ENCODE data around the gene NOC3L. TPM values are rescaled to one million over a fixed set of nuclear protein-coding genes. Genes with fewer than 3 reads are reported as not detected.
A peak's percentile ranks its signal among the peaks of the same experiment; 100 is the strongest.
"Not testable (repeated sequence)": the region's sequence is repeated elsewhere in the genome, so short reads cannot be mapped to it uniquely, and the experiment has no call there.

Gene NOC3L
- total RNA-seq = 10 to 100 TPM; 19.9 to 38.0 TPM

GRCh38 chr10:94362360-94363250, at the start of gene NOC3L:
Gene NOC3L, minus strand, starts transcription at chr10:94362939. Its CDS starts 101 bp downstream, at chr10:94362838.
- H3K4me1 Mint-ChIP-seq (ENCODE audit: low read depth in 2 of 2) = peaks cover 17 to 26% of the 10 kb centered on the region in 2 donors
- DNase-seq (ENCODE audit: low spot score) (peak; percentile 95), ATAC-seq (peak; percentile 99 to 100)
- peak within 1 kb of the TSS; percentile 78 to 91 for H3K27ac Mint-ChIP-seq
- peaks cover 13 to 20% of the 10 kb centered on the region in 2 donors for H3K27me3 Mint-ChIP-seq
- peak within 1 kb of the TSS; percentile 90 for H3K4me3 Mint-ChIP-seq
- H3K9me3 Mint-ChIP-seq = no peaks in the 10 kb centered on the region
- H3K36me3 Mint-ChIP-seq = peaks cover 30% of the 10 kb centered on the region

DNA sequence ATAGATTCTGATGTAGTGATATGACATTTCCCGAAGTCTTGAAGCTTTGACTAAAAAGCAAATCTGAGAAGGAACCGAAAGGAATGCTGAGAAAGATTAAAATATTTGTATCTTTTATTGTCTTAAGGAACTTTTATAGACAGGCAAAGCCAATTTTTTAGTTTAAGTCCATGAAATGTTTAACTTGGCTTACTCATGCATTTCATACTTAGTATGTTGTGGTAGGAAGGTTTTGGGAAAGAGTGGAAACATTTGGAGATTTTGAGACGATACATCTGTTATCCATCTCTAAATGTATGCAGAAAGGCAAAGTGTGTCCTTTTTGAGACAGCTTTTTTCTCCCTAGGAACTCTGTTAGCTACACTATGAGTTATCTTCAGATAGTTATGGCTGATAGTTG, 49.7 kb upstream of the NOC3L start:
- H3K36me3 Mint-ChIP-seq = no peaks in the 10 kb centered on the region
- ATAC-seq = no peak

GRCh38 chr10:94411304-94411703, 48.6 kb upstream of the NOC3L start:
- H3K4me1 Mint-ChIP-seq (ENCODE audit: low read depth in 2 of 2) = no peaks in the 10 kb centered on the region
- H3K27me3 Mint-ChIP-seq = peaks cover 24 to 29% of the 10 kb centered on the region in 2 donors
- DNase-seq (ENCODE audit: low spot score) = no peak
- no peak overlapping the region for H3K27ac Mint-ChIP-seq
- no peak overlapping the region for H3K4me3 Mint-ChIP-seq
- no peaks in the 10 kb centered on the region for H3K9me3 Mint-ChIP-seq
- H3K36me3 Mint-ChIP-seq = no peaks in the 10 kb centered on the region
- ATAC-seq = no peak

More for the DNA sequence above, 49.7 kb upstream of the NOC3L start:
- Mint-ChIP-seq H3K27me3 (peaks cover 21 to 22% of the 10 kb centered on the region in 2 donors), H3K27ac (no peak overlapping the region), H3K9me3 (no peaks in the 10 kb centered on the region), H3K4me1 (ENCODE audit: low read depth in 2 of 2) (no peaks in the 10 kb centered on the region), H3K4me3 (no peak overlapping the region)
- no peak for DNase-seq (ENCODE audit: low spot score)

- H3K27me3 Mint-ChIP-seq = peaks cover 23 to 38% of the 10 kb centered on the region in 2 donors
Measured at GRCh38 chr10:94409021-94409657, 46.4 kb upstream of the NOC3L start.

GRCh38 chr10:94407668-94408067, 44.9 kb upstream of the NOC3L start:
- H3K4me3 Mint-ChIP-seq = no peak overlapping the region
- H3K27me3 Mint-ChIP-seq = peaks cover 21 to 30% of the 10 kb centered on the region in 2 donors

More at GRCh38 chr10:94409021-94409657, 46.4 kb upstream of the NOC3L start:
- ATAC-seq = no peak
- Mint-ChIP-seq H3K9me3 (no peaks in the 10 kb centered on the region), H3K4me3 (no peak overlapping the region), H3K36me3 (no peaks in the 10 kb centered on the region), H3K4me1 (ENCODE audit: low read depth in 2 of 2) (no peaks in the 10 kb centered on the region), H3K27ac (no peak overlapping the region)
- DNase-seq (ENCODE audit: low spot score) = no peak

DNA sequence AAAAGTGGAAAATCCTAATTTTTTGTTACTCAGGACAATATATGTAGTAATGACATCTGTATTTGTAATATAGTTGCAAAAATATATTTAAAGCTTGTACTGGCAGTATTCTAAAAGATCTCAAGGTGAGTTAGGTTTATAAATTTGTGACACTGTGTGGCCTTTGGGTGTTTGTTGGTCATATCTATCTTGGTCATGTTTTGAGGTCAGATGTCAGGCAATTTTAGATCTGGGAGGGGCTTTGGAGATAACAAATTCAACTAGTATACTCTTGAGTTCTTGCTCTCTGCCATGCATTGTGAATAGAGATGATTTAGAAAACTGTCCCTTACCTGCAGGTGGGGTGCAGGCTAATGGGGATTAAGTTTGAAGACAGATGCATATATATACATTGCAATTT, 42.7 kb upstream of the NOC3L start:
- H3K36me3 Mint-ChIP-seq = no peaks in the 10 kb centered on the region
- no peak overlapping the region for H3K27ac Mint-ChIP-seq
- H3K27me3 Mint-ChIP-seq = peaks cover 30 to 46% of the 10 kb centered on the region in 2 donors
- no peak for DNase-seq (ENCODE audit: low spot score)
- H3K4me1 Mint-ChIP-seq (ENCODE audit: low read depth in 2 of 2) = peaks cover 0 to 3% of the 10 kb centered on the region in 2 donors
- no peak overlapping the region for H3K4me3 Mint-ChIP-seq
- no peak for ATAC-seq
- no peaks in the 10 kb centered on the region for H3K9me3 Mint-ChIP-seq

More at GRCh38 chr10:94407668-94408067, 44.9 kb upstream of the NOC3L start:
- DNase-seq (ENCODE audit: low spot score) = no peak
- H3K9me3 Mint-ChIP-seq = no peaks in the 10 kb centered on the region
- no peaks in the 10 kb centered on the region for H3K4me1 Mint-ChIP-seq (ENCODE audit: low read depth in 2 of 2)
- ATAC-seq = no peak
- no peaks in the 10 kb centered on the region for H3K36me3 Mint-ChIP-seq
- no peak overlapping the region for H3K27ac Mint-ChIP-seq

DNA sequence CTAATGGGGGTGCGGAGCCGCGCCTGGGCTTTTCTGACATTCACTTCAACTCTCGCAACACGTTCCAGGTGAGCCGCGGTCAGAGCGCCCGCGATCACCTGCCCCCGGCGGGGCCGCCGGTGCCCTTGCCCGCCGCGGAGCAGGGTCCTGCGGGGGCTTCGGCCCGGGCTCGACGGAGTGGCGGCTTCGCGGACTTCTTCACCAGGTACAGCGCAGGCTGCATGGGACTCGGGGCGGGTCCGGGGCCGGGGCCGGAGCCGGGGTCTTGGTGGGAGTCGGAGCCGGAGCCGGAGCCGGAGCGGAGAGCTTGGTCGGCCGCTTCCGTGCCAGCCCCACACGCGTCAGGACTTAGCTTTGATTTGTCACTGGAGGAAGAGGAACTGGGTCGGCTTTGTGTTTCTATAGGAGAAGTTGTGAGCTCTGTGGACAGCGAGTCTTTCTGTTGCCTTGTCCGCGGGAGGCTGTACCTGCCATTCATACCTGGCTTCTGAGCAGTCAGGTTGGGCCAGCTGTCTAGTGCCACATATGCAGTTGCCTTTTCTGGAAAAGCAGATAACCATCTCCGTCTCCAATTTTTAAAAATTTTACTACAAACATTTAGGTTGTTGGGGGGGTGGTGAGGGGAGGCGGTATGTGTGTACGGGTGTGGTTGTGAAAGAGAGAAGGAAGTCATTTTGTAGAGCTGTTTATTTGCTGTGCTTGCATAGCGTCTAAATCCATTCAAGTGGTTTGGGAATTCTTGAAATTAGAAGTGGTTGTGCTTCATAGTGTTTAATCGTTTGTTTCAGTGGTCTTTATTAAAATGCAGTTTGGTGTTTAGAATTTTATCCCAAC, 40.9 kb upstream of the NOC3L start:
- peaks cover 0 to 3% of the 10 kb centered on the region in 2 donors for H3K4me1 Mint-ChIP-seq (ENCODE audit: low read depth in 2 of 2)

GRCh38 chr10:94402843-94403379, 40.2 kb upstream of the NOC3L start:
- no peak overlapping the region for H3K4me3 Mint-ChIP-seq
- ATAC-seq (peak; percentile 55 to 57), DNase-seq (ENCODE audit: low spot score) (no peak)
- H3K9me3 Mint-ChIP-seq = no peaks in the 10 kb centered on the region
- peaks cover 26 to 51% of the 10 kb centered on the region in 2 donors for H3K27me3 Mint-ChIP-seq
- H3K27ac Mint-ChIP-seq = no peak overlapping the region
- peaks cover 0 to 3% of the 10 kb centered on the region in 2 donors for H3K4me1 Mint-ChIP-seq (ENCODE audit: low read depth in 2 of 2)
- H3K36me3 Mint-ChIP-seq = no peaks in the 10 kb centered on the region

More for the DNA sequence above, 40.9 kb upstream of the NOC3L start:
- ATAC-seq (peak; percentile 59 to 66), DNase-seq (ENCODE audit: low spot score) (no peak)
- Mint-ChIP-seq H3K9me3 (no peaks in the 10 kb centered on the region), H3K4me3 (peak overlapping the region; percentile 78), H3K36me3 (no peaks in the 10 kb centered on the region), H3K27me3 (peaks cover 28 to 49% of the 10 kb centered on the region in 2 donors), H3K27ac (no peak overlapping the region)

DNA sequence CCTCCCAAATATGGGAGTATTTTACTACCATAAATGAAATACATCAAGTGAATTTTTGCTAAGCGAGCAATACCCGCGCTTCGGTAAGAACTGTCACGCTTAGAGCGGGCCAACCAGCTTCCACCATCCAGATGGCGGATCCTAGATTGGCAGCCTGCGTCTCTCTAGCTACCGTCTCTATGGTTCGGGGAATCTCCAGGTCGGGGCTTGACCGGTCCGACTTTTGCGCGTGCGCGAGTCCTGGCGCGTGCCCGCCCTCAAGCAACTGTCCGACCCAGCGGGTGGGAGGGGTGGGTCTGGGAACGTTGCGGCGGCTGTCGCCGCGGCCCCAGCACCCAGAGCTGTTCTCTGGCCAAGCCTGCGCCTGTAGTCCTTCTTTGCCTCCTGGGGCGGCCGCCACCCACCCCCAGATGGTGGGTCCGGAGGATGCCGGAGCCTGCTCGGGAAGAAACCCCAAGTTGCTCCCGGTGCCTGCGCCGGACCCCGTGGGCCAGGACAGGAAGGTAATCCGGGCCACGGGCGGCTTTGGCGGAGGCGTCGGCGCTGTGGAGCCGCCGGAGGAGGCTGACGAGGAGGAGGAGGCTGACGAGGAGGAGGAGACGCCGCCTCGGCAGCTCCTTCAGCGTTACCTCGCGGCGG, 39.6 kb upstream of the NOC3L start, which contains the start of gene TBC1D12:
Gene TBC1D12, plus strand, starts transcription at position 338 of the 639 bp plus-strand sequence. Its CDS starts 73 bp downstream, at position 411.
- peak; percentile 81 for DNase-seq (ENCODE audit: low spot score)
- Mint-ChIP-seq H3K4me3 (peak within 1 kb of the TSS; percentile 78), H3K4me1 (ENCODE audit: low read depth in 2 of 2) (peaks cover 0 to 3% of the 10 kb centered on the region in 2 donors), H3K9me3 (no peaks in the 10 kb centered on the region), H3K36me3 (no peaks in the 10 kb centered on the region), H3K27ac (no peak within 1 kb of the TSS), H3K27me3 (peaks cover 30 to 57% of the 10 kb centered on the region in 2 donors)
- ATAC-seq = peak; percentile 76 to 87

- DNase-seq (ENCODE audit: low spot score) (no peak), ATAC-seq (no peak)
- no peaks in the 10 kb centered on the region for H3K36me3 Mint-ChIP-seq
- peaks cover 0 to 3% of the 10 kb centered on the region in 2 donors for H3K4me1 Mint-ChIP-seq (ENCODE audit: low read depth in 2 of 2)
- H3K9me3 Mint-ChIP-seq = no peaks in the 10 kb centered on the region
- no peak overlapping the region for H3K4me3 Mint-ChIP-seq
- no peak overlapping the region for H3K27ac Mint-ChIP-seq
- H3K27me3 Mint-ChIP-seq = peaks cover 21 to 42% of the 10 kb centered on the region in 2 donors
Measured at GRCh38 chr10:94398762-94399161, 36.0 kb upstream of the NOC3L start.

DNA sequence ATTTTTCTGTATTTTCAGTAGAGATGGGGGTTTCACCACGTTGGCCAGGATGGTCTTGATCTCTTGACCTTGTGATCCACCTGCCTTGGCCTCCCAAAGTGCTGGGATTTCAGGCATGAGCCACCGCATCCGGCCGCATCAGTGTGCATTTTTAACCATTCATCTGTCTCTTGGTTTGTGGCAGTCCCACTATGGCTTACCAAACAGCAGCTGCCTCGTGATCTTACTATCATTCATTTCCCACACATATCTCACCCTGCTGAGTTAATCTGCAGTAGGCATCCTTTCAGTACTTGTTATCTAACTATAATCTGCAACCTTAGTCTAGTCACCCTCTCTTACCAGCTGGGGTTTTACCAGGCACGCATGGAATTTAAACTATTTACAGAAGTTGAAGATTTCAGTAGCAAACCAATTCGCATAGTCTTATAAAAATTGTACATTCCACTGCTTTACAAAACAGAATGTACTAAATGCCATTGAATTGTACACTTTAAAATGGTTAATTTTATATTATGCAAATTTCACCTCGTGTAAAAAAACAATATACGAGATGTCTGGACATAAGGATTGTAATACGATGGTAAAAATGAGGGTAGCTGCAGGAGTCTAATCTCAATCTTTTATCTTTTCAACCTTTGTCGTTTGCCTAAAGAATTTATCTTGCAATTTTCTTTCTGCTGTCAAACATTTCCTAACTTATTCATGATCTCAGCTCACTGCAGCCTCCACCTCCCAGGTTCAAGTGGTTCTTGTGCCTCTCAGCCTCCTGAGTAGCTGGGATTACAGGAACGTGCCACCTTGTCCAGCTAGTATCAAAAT, 35.0 kb upstream of the NOC3L start:
- peaks cover 18 to 42% of the 10 kb centered on the region in 2 donors for H3K27me3 Mint-ChIP-seq
- peaks cover 0 to 3% of the 10 kb centered on the region in 2 donors for H3K4me1 Mint-ChIP-seq (ENCODE audit: low read depth in 2 of 2)
- no peaks in the 10 kb centered on the region for H3K36me3 Mint-ChIP-seq
- H3K9me3 Mint-ChIP-seq = no peaks in the 10 kb centered on the region
- ATAC-seq (no peak), DNase-seq (ENCODE audit: low spot score) (no peak)
- no peak overlapping the region for H3K4me3 Mint-ChIP-seq
- H3K27ac Mint-ChIP-seq = no peak overlapping the region

DNA sequence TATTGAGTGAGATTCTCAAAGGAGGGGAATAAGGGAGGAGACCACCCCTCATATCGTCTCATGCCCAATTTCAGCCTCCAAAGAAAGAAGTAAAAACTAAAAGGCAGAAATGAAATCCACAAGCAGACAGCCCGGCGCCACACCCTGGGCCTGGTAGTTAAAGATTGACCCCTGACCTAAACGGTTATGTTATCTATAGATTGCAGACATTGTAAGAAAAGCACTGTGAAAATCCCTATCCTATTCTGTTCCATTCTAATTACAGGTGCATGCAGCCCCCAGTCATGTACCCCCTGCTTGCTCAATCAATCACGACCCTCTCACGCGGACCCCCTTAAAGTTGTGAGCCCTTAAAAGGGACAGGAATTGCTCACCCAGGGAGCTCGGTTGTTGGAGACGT, 29.4 kb upstream of the NOC3L start:
- H3K4me1 Mint-ChIP-seq (ENCODE audit: low read depth in 2 of 2); H3K36me3 Mint-ChIP-seq; H3K27ac Mint-ChIP-seq; DNase-seq (ENCODE audit: low spot score); ATAC-seq; H3K4me3 Mint-ChIP-seq; H3K27me3 Mint-ChIP-seq; H3K9me3 Mint-ChIP-seq: not testable (repeated sequence)
